SK-N-SH (cell line): ENCODE data around the gene KLF7. TPM values are rescaled to one million over a fixed set of nuclear protein-coding genes. Genes with fewer than 3 reads are reported as not detected.

Source experiments
- CTCF ChIA-PET: fragments of 300-600, 350-600 bp; formaldehyde crosslinking; extraction: SDS; loops from one replicate; lab custom pipeline; 2021; lab: Yijun Ruan, JAX
- POLR2A ChIA-PET: fragments of 350-600 bp; sonication (Branson Sonifier 250); formaldehyde crosslinking; extraction: SDS; loops from one replicate; lab custom pipeline; 2020; ENCODE audit warnings: antibody characterized with exemption, inconsistent platforms; lab: Yijun Ruan, JAX
- DNase-seq: peaks from one replicate; pipeline ENCODE4 v3.0.0; 2012
- H2AFZ ChIP-seq: fragments of 200-600 bp; sonication (generic); 2 replicates; pipeline ENCODE4 v1.8.1; 2016; ENCODE audit warnings: antibody characterized with exemption, mild to moderate bottlenecking, low read depth
- H3F3A ChIP-seq: fragments of 200-600 bp; sonication (generic); replicated peaks from 2 replicates; pipeline ENCODE3; 2016; ENCODE audit warnings: antibody characterized with exemption, mild to moderate bottlenecking; ENCODE audit not compliant: insufficient read depth
- H3K27ac ChIP-seq, 2 experiments: fragments of 200-500 bp in 1 of 2; fragments of 200-600 bp in 1 of 2; sonication (Bioruptor generic) in 1 of 2; sonication (generic), shearing (Covaris generic) in 1 of 2; 2 replicates each; pipeline versions ENCODE4 v1.5.1 to v1.6.1; 2014 to 2016; ENCODE audit warnings: low read depth in 2 of 2, inconsistent platforms in 1 of 2, low read length in 1 of 2, mild to moderate bottlenecking in 1 of 2, mixed read lengths in 1 of 2
- H3K27me3 ChIP-seq: fragments of 200-600 bp; sonication (generic), shearing (Covaris generic); 2 replicates; pipeline ENCODE4 v1.6.1; 2016; ENCODE audit warnings: mixed run types; ENCODE audit not compliant: insufficient read depth
- H3K36me3 ChIP-seq, 2 experiments: fragments of 200-500 bp in 1 of 2; fragments of 200-600 bp in 1 of 2; sonication (Bioruptor generic) in 1 of 2; sonication (generic) in 1 of 2; replicated peaks in 1 of 2; 2 replicates each; pipeline versions ENCODE3 to v1.5.1; 2014 to 2016; ENCODE audit warnings: low read length in 1 of 2, mild to moderate bottlenecking in 1 of 2; ENCODE audit not compliant: insufficient read depth in 2 of 2, control insufficient read depth in 1 of 2
- H3K4me1 ChIP-seq, 2 experiments: fragments of 200-500 bp in 1 of 2; fragments of 200-600 bp in 1 of 2; sonication (Bioruptor generic) in 1 of 2; sonication (generic), shearing (Covaris generic) in 1 of 2; 2 replicates each; pipeline versions ENCODE4 v1.5.1 to v1.6.1; 2014 to 2016; ENCODE audit warnings: low read depth in 1 of 2, low read length in 1 of 2, mixed run types in 1 of 2; ENCODE audit not compliant: insufficient read depth in 2 of 2, control insufficient read depth in 1 of 2
- H3K4me2 ChIP-seq: fragments of 200-600 bp; sonication (generic), shearing (Covaris generic); 2 replicates; pipeline ENCODE4 v1.6.1; 2017; ENCODE audit warnings: mixed run types
- H3K4me3 ChIP-seq, 2 experiments: fragments of 200-500 bp in 1 of 2; fragments of 200-600 bp in 1 of 2; sonication (Bioruptor generic) in 1 of 2; sonication (generic), shearing (Covaris generic) in 1 of 2; 2 replicates each; pipeline versions ENCODE4 v1.5.1 to v1.8.1; 2014 to 2016; ENCODE audit warnings: low read depth in 2 of 2, inconsistent platforms in 1 of 2, low read length in 1 of 2, mild to moderate bottlenecking in 1 of 2, mixed read lengths in 1 of 2, moderate library complexity in 1 of 2
- H3K79me2 ChIP-seq: fragments of 200-600 bp; sonication (generic); 2 replicates; pipeline ENCODE4 v1.8.1; 2017; ENCODE audit warnings: mild to moderate bottlenecking; ENCODE audit not compliant: insufficient read depth
- H3K9ac ChIP-seq: fragments of 200-600 bp; sonication (generic); 2 replicates; pipeline ENCODE4 v1.6.1; 2017; ENCODE audit warnings: mixed run types
- H3K9me2 ChIP-seq: fragments of 200-600 bp; sonication (generic); 2 replicates; pipeline ENCODE4 v1.6.1; 2017; ENCODE audit warnings: mixed run types
- H3K9me3 ChIP-seq: fragments of 200-600 bp; sonication (generic); 2 replicates; pipeline ENCODE4 v1.6.1; 2017; ENCODE audit warnings: mixed run types, mild to moderate bottlenecking, moderate library complexity
- H4K20me1 ChIP-seq: fragments of 200-600 bp; sonication (generic); 2 replicates; pipeline ENCODE4 v1.6.1; 2017; ENCODE audit warnings: mild to moderate bottlenecking, mixed run types; ENCODE audit not compliant: insufficient read depth
- CHD2 ChIP-seq: fragments of 150-350 bp; IDR thresholded peaks from 2 replicates; pipeline ENCODE4 v1.6.1; 2018; ENCODE audit warnings: low read length; ENCODE audit not compliant: partially characterized antibody
- EZH2phosphoT487 ChIP-seq: fragments of 200-600 bp; sonication (generic); IDR thresholded peaks from 2 replicates; pipeline ENCODE4 v1.6.1; 2017; ENCODE audit warnings: low read depth, mixed run types, mild to moderate bottlenecking, antibody characterized with exemption, moderate library complexity, borderline replicate concordance
- FOXM1 ChIP-seq: IDR thresholded peaks from 2 replicates; pipeline ENCODE4 v1.4.0; 2012; ENCODE audit warnings: low read depth, mild to moderate bottlenecking
- MEF2A ChIP-seq: IDR thresholded peaks from 2 replicates; pipeline ENCODE4 v1.4.0; 2012; ENCODE audit warnings: low read depth, borderline replicate concordance
- MXI1 ChIP-seq: IDR thresholded peaks from 2 replicates; pipeline ENCODE4 v1.6.1; 2012; ENCODE audit warnings: mild to moderate bottlenecking, low read depth, low read length, improper control_type of control experiment
- NFIC ChIP-seq: IDR thresholded peaks from 2 replicates; pipeline ENCODE4 v1.4.0; 2012; ENCODE audit warnings: borderline replicate concordance
- RFX5 ChIP-seq: IDR thresholded peaks from 2 replicates; pipeline ENCODE4 v1.6.1; 2012; ENCODE audit warnings: mild to moderate bottlenecking, improper control_type of control experiment, low read length
- RXRA ChIP-seq: IDR thresholded peaks from 2 replicates; pipeline ENCODE4 v1.4.0; 2012; ENCODE audit warnings: low read depth, mild to moderate bottlenecking, borderline replicate concordance
- TAF1 ChIP-seq: IDR thresholded peaks from 2 replicates; pipeline ENCODE4 v1.6.1; 2012; ENCODE audit warnings: low read depth, mild to moderate bottlenecking, low read length, moderate library complexity, borderline replicate concordance
- TEAD4 ChIP-seq: IDR thresholded peaks from 2 replicates; pipeline ENCODE4 v1.4.0; 2012; ENCODE audit warnings: mild to moderate bottlenecking, borderline replicate concordance; ENCODE audit not compliant: insufficient read depth
- YY1 ChIP-seq: IDR thresholded peaks from 2 replicates; pipeline ENCODE4 v1.4.0; 2012; ENCODE audit warnings: low read depth, mild to moderate bottlenecking
- WGBS: methylation state at CpG from one replicate; pipeline ENCODE4 v1.1.6; 2017; ENCODE audit warnings: low lambda C conversion rate; 5-methylcytosine and 5-hydroxymethylcytosine counted together
- polyA plus RNA-seq, 3 experiments: library from polyadenylated mRNA; depleted of rRNA; stranded (reverse); fragments of >200 nt; gene quantifications; 2 replicates each; pipeline ENCODE4 v1.2.3, GENCODE V29; 2012
- TF ChIP-seq, protein P1 (sequence below): IDR thresholded peaks from 2 replicates; pipeline ENCODE4 v1.6.1; 2012; ENCODE audit warnings: mild to moderate bottlenecking, low read depth, low read length, moderate library complexity
- TF ChIP-seq, protein P2 (sequence below): IDR thresholded peaks from 2 replicates; pipeline ENCODE4 v1.4.0; 2012; ENCODE audit warnings: low read depth, borderline replicate concordance
- TF ChIP-seq, protein P3 (sequence below): fragments of 150-350 bp; IDR thresholded peaks from 2 replicates; pipeline ENCODE4 v1.6.1; 2017; ENCODE audit warnings: antibody characterized with exemption, low read length, low read depth, borderline replicate concordance
- TF ChIP-seq, protein P4 (sequence below): IDR thresholded peaks from 2 replicates; pipeline ENCODE4 v1.4.0; 2012; ENCODE audit warnings: low read depth, borderline replicate concordance
- TF ChIP-seq, protein P5 (sequence below): IDR thresholded peaks from 2 replicates; pipeline ENCODE4; 2012
- TF ChIP-seq, protein P6 (sequence below): fragments of 150-350 bp; IDR thresholded peaks from 2 replicates; pipeline ENCODE4 v1.6.1; 2016; ENCODE audit warnings: mild to moderate bottlenecking, low read depth, low read length

Gene KLF7
- polyA plus RNA-seq, 1 of the 3 experiments (the other 2 are of a cell fraction) = 7.5 TPM

DNA sequence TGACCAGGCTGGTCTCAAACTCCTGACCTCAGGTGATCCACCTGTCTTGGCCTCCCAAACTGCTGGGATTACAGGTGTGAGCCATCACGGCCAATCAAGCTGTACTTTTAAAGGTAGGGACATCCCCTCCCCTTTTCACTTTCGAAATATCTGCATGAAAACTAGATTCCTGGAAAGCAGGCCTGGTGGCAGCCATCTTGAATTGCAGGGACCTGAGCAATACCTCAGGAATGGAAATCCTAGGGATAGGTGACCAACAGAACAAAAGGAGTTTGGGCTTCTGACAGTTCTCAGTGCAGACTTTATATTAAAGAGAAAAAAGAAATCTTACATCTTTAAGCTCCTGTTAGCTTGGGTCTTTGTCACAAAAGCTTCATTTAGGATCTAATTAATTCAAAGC is 62.6 kb downstream of the KLF7 start:
- TF ChIP-seq YY1 = peak; percentile 49; the same call in 1 of the 2 replicates
- no peak for TF ChIP-seq NFIC
- CTCF ChIA-PET = interaction anchor here (0.5 to 1.0 kb wide), 2 partner anchors 15 to 36 kb away, joined by 3 read pairs; no protein-coding TSS in a partner anchor
- no peak overlapping the region for H3K4me2 ChIP-seq
- peaks cover 81% of the 10 kb centered on the region for H4K20me1 ChIP-seq
- no peak overlapping the region for H3K4me3 ChIP-seq
- no peaks in the 10 kb centered on the region for H3K9me2 ChIP-seq
- H3K79me2 ChIP-seq = peaks cover 100% of the 10 kb centered on the region
- peaks cover 50 to 74% of the 10 kb centered on the region in 2 experiments for H3K36me3 ChIP-seq
- H3K27ac ChIP-seq = no peak overlapping the region; a peak in 1 of 4 replicates
- peaks cover 8% of the 10 kb centered on the region for H3F3A ChIP-seq
- H3K9ac ChIP-seq = no peak overlapping the region
- 100% methylated on average over 2 of the region's 2 CpGs for WGBS
- H3K4me1 ChIP-seq = peaks cover 0 to 28% of the 10 kb centered on the region in 2 experiments; a peak in 2 of 4 replicates
- H3K9me3 ChIP-seq = no peaks in the 10 kb centered on the region
- POLR2A ChIA-PET = interaction anchor here (0.7 to 1.2 kb wide), 2 partner anchors 63 to 304 kb away, joined by 3 read pairs; partner anchors contain the start of gene KLF7
- no peak overlapping the region for H2AFZ ChIP-seq
- no peak for DNase-seq
- no peaks in the 10 kb centered on the region for H3K27me3 ChIP-seq

DNA sequence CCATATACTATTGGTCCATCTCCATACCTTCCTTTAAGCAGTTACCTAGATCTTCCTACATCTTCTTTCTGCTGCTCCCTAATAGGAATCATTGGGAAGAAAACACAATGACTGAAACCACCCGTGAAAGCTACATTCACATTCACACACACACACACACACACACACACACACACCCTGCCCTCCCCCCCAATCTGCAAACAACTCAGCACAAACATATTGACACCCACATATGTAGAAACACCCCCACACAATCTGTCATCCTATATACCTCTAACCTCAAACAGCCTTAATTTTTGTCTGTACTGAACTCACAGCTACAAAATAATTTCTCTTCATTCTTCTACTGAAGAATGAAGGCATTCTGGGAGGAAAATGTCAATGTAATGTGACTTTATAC is 63.8 kb downstream of the KLF7 start:
- Histone ChIP-seq H4K20me1 (peaks cover 76% of the 10 kb centered on the region), H3K9me2 (no peaks in the 10 kb centered on the region), H3K27ac (no peak overlapping the region), H3K27me3 (no peaks in the 10 kb centered on the region), H3F3A (peaks cover 6% of the 10 kb centered on the region), H2AFZ (no peak overlapping the region), H3K4me3 (no peak overlapping the region), H3K36me3 (peaks cover 47 to 74% of the 10 kb centered on the region in 2 experiments), H3K4me2 (no peak overlapping the region), H3K4me1 (peaks cover 0 to 17% of the 10 kb centered on the region in 2 experiments; a peak in 1 of 4 replicates), H3K9ac (no peak overlapping the region), H3K9me3 (no peaks in the 10 kb centered on the region), H3K79me2 (peaks cover 100% of the 10 kb centered on the region)
- ChIA-PET CTCF (no interaction called here), POLR2A (no interaction called here)
- 92% methylated on average over 1 of the region's 1 CpG for WGBS
- DNase-seq = no peak
- TF ChIP-seq, protein P1, sequence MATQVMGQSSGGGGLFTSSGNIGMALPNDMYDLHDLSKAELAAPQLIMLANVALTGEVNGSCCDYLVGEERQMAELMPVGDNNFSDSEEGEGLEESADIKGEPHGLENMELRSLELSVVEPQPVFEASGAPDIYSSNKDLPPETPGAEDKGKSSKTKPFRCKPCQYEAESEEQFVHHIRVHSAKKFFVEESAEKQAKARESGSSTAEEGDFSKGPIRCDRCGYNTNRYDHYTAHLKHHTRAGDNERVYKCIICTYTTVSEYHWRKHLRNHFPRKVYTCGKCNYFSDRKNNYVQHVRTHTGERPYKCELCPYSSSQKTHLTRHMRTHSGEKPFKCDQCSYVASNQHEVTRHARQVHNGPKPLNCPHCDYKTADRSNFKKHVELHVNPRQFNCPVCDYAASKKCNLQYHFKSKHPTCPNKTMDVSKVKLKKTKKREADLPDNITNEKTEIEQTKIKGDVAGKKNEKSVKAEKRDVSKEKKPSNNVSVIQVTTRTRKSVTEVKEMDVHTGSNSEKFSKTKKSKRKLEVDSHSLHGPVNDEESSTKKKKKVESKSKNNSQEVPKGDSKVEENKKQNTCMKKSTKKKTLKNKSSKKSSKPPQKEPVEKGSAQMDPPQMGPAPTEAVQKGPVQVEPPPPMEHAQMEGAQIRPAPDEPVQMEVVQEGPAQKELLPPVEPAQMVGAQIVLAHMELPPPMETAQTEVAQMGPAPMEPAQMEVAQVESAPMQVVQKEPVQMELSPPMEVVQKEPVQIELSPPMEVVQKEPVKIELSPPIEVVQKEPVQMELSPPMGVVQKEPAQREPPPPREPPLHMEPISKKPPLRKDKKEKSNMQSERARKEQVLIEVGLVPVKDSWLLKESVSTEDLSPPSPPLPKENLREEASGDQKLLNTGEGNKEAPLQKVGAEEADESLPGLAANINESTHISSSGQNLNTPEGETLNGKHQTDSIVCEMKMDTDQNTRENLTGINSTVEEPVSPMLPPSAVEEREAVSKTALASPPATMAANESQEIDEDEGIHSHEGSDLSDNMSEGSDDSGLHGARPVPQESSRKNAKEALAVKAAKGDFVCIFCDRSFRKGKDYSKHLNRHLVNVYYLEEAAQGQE = no peak
- TF ChIP-seq EZH2phosphoT487 (no peak), CHD2 (no peak), TAF1 (no peak), RFX5 (no peak), TEAD4 (no peak), MEF2A (no peak), RXRA (no peak), FOXM1 (no peak), MXI1 (no peak)
- TF ChIP-seq, protein P2, sequence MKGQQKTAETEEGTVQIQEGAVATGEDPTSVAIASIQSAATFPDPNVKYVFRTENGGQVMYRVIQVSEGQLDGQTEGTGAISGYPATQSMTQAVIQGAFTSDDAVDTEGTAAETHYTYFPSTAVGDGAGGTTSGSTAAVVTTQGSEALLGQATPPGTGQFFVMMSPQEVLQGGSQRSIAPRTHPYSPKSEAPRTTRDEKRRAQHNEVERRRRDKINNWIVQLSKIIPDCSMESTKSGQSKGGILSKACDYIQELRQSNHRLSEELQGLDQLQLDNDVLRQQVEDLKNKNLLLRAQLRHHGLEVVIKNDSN = no peak
- TF ChIP-seq, protein P3, sequence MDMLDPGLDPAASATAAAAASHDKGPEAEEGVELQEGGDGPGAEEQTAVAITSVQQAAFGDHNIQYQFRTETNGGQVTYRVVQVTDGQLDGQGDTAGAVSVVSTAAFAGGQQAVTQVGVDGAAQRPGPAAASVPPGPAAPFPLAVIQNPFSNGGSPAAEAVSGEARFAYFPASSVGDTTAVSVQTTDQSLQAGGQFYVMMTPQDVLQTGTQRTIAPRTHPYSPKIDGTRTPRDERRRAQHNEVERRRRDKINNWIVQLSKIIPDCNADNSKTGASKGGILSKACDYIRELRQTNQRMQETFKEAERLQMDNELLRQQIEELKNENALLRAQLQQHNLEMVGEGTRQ = no peak
- TF ChIP-seq, protein P4, sequence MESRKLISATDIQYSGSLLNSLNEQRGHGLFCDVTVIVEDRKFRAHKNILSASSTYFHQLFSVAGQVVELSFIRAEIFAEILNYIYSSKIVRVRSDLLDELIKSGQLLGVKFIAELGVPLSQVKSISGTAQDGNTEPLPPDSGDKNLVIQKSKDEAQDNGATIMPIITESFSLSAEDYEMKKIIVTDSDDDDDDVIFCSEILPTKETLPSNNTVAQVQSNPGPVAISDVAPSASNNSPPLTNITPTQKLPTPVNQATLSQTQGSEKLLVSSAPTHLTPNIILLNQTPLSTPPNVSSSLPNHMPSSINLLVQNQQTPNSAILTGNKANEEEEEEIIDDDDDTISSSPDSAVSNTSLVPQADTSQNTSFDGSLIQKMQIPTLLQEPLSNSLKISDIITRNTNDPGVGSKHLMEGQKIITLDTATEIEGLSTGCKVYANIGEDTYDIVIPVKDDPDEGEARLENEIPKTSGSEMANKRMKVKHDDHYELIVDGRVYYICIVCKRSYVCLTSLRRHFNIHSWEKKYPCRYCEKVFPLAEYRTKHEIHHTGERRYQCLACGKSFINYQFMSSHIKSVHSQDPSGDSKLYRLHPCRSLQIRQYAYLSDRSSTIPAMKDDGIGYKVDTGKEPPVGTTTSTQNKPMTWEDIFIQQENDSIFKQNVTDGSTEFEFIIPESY = no peak
- TF ChIP-seq, protein P5, sequence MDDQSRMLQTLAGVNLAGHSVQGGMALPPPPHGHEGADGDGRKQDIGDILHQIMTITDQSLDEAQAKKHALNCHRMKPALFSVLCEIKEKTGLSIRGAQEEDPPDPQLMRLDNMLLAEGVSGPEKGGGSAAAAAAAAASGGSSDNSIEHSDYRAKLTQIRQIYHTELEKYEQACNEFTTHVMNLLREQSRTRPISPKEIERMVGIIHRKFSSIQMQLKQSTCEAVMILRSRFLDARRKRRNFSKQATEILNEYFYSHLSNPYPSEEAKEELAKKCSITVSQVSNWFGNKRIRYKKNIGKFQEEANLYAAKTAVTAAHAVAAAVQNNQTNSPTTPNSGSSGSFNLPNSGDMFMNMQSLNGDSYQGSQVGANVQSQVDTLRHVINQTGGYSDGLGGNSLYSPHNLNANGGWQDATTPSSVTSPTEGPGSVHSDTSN = no peak
- TF ChIP-seq, protein P6, sequence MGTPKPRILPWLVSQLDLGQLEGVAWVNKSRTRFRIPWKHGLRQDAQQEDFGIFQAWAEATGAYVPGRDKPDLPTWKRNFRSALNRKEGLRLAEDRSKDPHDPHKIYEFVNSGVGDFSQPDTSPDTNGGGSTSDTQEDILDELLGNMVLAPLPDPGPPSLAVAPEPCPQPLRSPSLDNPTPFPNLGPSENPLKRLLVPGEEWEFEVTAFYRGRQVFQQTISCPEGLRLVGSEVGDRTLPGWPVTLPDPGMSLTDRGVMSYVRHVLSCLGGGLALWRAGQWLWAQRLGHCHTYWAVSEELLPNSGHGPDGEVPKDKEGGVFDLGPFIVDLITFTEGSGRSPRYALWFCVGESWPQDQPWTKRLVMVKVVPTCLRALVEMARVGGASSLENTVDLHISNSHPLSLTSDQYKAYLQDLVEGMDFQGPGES = no peak
